IPS-NIHi7 (cell line): ENCODE data around the gene C14orf93.
A peak's percentile ranks its signal among the peaks of the same experiment; 100 is the strongest.

ENCODE experiments used
- DNase-seq: peaks from one replicate; pipeline ENCODE4 v3.0.0; 2012; ENCODE audit warnings: mixed read lengths; ENCODE audit errors: extremely low spot score

C14orf93 gene

GRCh38 chr14:23009939-23010726, at the start of gene C14orf93:
C14orf93 (minus strand) TSS chr14:23010143; CDS start chr14:22999023, 11,120 bp downstream.
- DNase-seq, result peak; percentile 87

- DNase-seq, result no peak
Observed at GRCh38 chr14:23058654-23059504, 48.9 kb upstream of the C14orf93 start.

- peak; percentile 89 for DNase-seq
Observed at GRCh38 chr14:23057757-23058653, 48.1 kb upstream of the C14orf93 start.

GRCh38 chr14:23056956-23057756, 47.2 kb upstream of the C14orf93 start, which contains the start of gene CDH24:
CDH24 (minus strand) TSS chr14:23057520; CDS start chr14:23055733, 1,787 bp downstream.
- peak; percentile 80 for DNase-seq

GRCh38 chr14:23056145-23056955, 46.4 kb upstream of the C14orf93 start:
- peak; percentile 88 for DNase-seq

- no peak for DNase-seq
Observed at GRCh38 chr14:23055621-23056144, 45.7 kb upstream of the C14orf93 start.

GRCh38 chr14:23055147-23055550, 45.2 kb upstream of the C14orf93 start:
- no peak for DNase-seq

GRCh38 chr14:23054000-23054811, 44.3 kb upstream of the C14orf93 start:
- no peak for DNase-seq

GRCh38 chr14:23053426-23053825, 43.5 kb upstream of the C14orf93 start:
- DNase-seq, result no peak

- no peak for DNase-seq
Observed at GRCh38 chr14:23052671-23053070, 42.7 kb upstream of the C14orf93 start.

- DNase-seq, result peak; percentile 72
Observed at GRCh38 chr14:23052182-23052623, 42.3 kb upstream of the C14orf93 start.

GRCh38 chr14:23051141-23052057, 41.5 kb upstream of the C14orf93 start:
- no peak for DNase-seq

GRCh38 chr14:23049011-23049410, 39.1 kb upstream of the C14orf93 start:
- DNase-seq, result no peak

GRCh38 chr14:23047751-23048693, 38.1 kb upstream of the C14orf93 start:
- no peak for DNase-seq

- no peak for DNase-seq
Observed at GRCh38 chr14:23047034-23047634, 37.2 kb upstream of the C14orf93 start.
